ENCODE results near the gene DLG2.

The DLG2 gene

GRCh38 chr11:83674102-83674896 lies 1952.8 kb downstream of the DLG2 start:
- DNase-seq (ENCODE audit: low read depth in 4 of 4, low spot score in 1 of 4), result no peak

- no peak for DNase-seq (ENCODE audit: low read depth in 4 of 4, low spot score in 1 of 4)
Observed at GRCh38 chr11:83671289-83671688, 1955.9 kb downstream of the DLG2 start.

GRCh38 chr11:83666149-83666548 lies 1961.0 kb downstream of the DLG2 start:
- no peak for DNase-seq (ENCODE audit: low read depth in 4 of 4, low spot score in 1 of 4)

GRCh38 chr11:83663988-83664387 lies 1963.2 kb downstream of the DLG2 start:
- DNase-seq (ENCODE audit: low read depth in 4 of 4, low spot score in 1 of 4), result no peak

GRCh38 chr11:83663446-83663845 lies 1963.7 kb downstream of the DLG2 start:
- DNase-seq (ENCODE audit: low read depth in 4 of 4, low spot score in 1 of 4), result no peak

GRCh38 chr11:83662494-83662893 lies 1964.7 kb downstream of the DLG2 start:
- no peak for DNase-seq (ENCODE audit: low read depth in 4 of 4, low spot score in 1 of 4)

- no peak for DNase-seq (ENCODE audit: low read depth in 4 of 4, low spot score in 1 of 4)
Observed at GRCh38 chr11:83661491-83662350, 1965.4 kb downstream of the DLG2 start.

- no peak for DNase-seq (ENCODE audit: low read depth in 4 of 4, low spot score in 1 of 4)
Observed at GRCh38 chr11:83659466-83659865, 1967.7 kb downstream of the DLG2 start.

GRCh38 chr11:83656796-83657330 lies 1970.3 kb downstream of the DLG2 start:
- DNase-seq (ENCODE audit: low read depth in 4 of 4, low spot score in 1 of 4), result no peak

- DNase-seq (ENCODE audit: low read depth in 4 of 4, low spot score in 1 of 4), result no peak
Observed at GRCh38 chr11:83655976-83656375, 1971.2 kb downstream of the DLG2 start.

- no peak for DNase-seq (ENCODE audit: low read depth in 4 of 4, low spot score in 1 of 4)
Observed at GRCh38 chr11:83649528-83649855, 1977.7 kb downstream of the DLG2 start.

GRCh38 chr11:83648610-83649527 lies 1978.3 kb downstream of the DLG2 start:
- DNase-seq (ENCODE audit: low read depth in 4 of 4, low spot score in 1 of 4), result no peak

GRCh38 chr11:83645561-83645960 lies 1981.6 kb downstream of the DLG2 start:
- no peak for DNase-seq (ENCODE audit: low read depth in 4 of 4, low spot score in 1 of 4)

- DNase-seq (ENCODE audit: low read depth in 4 of 4, low spot score in 1 of 4), result no peak
Observed at GRCh38 chr11:83643115-83643514, 1984.0 kb downstream of the DLG2 start.

- no peak for DNase-seq (ENCODE audit: low read depth in 4 of 4, low spot score in 1 of 4)
Observed at GRCh38 chr11:83642500-83642899, 1984.6 kb downstream of the DLG2 start.

GRCh38 chr11:83641511-83641910 lies 1985.6 kb downstream of the DLG2 start:
- no peak for DNase-seq (ENCODE audit: low read depth in 4 of 4, low spot score in 1 of 4)

- no peak for DNase-seq (ENCODE audit: low read depth in 4 of 4, low spot score in 1 of 4)
Observed at GRCh38 chr11:83639995-83640758, 1987.0 kb downstream of the DLG2 start.

GRCh38 chr11:83635166-83635565 lies 1992.0 kb downstream of the DLG2 start:
- no peak for DNase-seq (ENCODE audit: low read depth in 4 of 4, low spot score in 1 of 4)

- no peak for DNase-seq (ENCODE audit: low read depth in 4 of 4, low spot score in 1 of 4)
Observed at GRCh38 chr11:83630211-83630610, 1996.9 kb downstream of the DLG2 start.

GRCh38 chr11:83629775-83630174 lies 1997.4 kb downstream of the DLG2 start:
- DNase-seq (ENCODE audit: low read depth in 4 of 4, low spot score in 1 of 4), result no peak

Measured in stimulated activated CD4-positive, alpha-beta T cell treated with anti-CD3 and anti-CD28 coated beads, Interleukin-1b, Interleukin-23, amount 100 ng/mL, for 24 hours (primary cell).